DMS53 (cell line): ENCODE results near the gene NCKAP5L.
"Not testable (repeated sequence)": the region's sequence is repeated elsewhere in the genome, so short reads cannot be mapped to it uniquely, and the experiment has no call there.

ENCODE experiments used
- DNase-seq: peaks from one replicate; lab custom pipeline; 2025; lab: John Stamatoyannopoulos, UW

The NCKAP5L gene

GRCh38 chr12:49828133-49829091 is at the start of gene NCKAP5L:
TSS of gene NCKAP5L (minus strand) at chr12:49828413. CDS start at chr12:49804044, 24,369 bp downstream.
- DNase-seq = peak; percentile 97

DNA sequence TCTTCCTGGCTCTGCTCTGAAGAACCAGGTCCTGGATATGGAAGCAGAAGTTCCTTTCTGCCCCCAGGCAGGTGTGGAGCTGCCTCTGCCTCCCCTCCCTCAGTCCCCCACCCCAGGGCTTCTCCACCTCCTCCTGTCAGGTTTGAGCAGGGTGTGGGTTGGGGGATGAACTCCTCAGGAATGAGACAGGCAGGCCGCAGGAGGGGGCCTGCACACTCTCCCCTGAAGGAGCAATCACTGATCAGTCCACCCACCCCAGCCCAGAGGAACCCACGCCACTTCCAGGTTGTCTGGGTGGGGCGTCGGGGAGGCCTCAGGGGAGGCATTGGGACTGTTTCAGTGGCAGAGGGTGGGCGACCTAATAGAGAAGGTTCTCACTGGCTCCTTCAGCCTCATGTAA is 48.9 kb upstream of the NCKAP5L start:
- DNase-seq = no peak

DNA sequence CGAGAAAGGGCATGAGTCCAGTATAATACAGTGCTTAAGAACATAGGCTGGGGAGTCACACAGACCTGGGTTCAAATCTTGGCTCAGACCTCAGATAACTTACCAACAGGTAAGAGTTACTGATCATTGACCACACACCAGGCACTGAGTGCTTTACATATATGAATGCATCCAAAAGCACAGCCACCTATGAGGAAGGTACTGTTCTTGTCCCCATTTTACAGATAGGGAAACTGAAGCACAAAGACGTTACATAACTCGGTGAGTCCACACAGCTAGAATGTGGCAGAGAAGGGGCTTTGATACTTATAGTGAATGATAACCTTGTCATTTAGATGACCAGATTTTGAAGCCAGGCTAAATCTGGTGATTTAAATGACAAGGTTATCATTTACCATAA is 47.9 kb upstream of the NCKAP5L start:
- DNase-seq = no peak

DNA sequence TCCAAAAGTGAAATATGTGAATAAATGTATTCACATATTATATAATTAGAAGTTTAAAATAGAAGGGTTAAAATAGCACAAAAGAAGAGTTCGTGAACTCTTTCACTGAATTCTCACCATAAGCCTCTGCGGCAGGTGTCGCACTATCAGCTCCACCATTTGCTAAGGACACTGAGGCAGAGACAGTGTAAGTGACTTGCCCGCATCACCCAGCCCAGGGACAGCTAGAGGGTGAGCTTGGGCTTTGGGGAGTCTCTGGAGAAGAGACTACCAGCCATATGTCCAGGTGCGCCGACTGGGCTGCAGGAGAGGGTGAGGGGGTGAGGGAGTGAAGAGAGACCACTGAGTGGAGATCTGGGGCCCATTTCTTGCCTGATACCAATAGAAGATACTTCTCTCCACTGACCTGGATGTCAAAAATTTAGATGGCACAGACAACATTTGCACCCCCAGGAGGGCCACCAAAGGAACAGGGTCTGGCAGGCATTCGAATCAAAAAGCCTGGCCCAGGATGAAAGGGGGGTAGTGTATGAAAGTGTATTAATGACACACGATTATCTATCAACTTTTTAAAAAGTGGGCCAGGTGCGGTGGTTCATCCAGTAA is 47.0 kb upstream of the NCKAP5L start:
- DNase-seq = no peak

GRCh38 chr12:49874142-49874897 is 46.1 kb upstream of the NCKAP5L start:
- DNase-seq = no peak

DNA sequence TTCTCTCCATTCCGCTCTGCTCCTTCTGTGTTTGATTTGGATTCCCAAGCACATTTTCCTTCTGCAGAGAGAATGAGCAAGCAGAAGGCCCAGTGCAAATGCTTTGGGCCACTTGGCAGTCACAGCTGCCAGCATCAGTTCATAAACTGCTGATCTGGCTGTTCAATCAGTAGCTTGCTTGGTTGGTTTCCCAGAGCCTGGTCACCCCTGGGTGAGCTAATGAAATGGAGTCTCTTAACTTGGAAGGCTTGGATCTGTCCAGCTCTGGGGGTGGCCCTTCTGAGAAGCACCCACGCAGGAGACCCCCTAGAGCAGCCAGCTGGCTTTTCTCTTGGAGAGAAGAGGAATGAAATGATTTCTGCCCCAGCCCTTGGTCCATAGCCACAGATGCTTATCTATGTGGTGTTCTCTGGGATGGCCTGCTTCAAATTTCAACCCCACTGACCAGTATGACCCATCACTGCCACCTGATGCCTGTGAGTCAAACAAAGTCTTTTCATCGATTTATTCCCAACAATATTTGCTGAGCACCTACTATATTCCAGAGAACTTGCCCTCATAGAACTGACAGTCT is 45.2 kb upstream of the NCKAP5L start:
- DNase-seq = no peak

- no peak for DNase-seq
These were observed 44.6 kb upstream of the NCKAP5L start for GRCh38 chr12:49872781-49873181.

DNA sequence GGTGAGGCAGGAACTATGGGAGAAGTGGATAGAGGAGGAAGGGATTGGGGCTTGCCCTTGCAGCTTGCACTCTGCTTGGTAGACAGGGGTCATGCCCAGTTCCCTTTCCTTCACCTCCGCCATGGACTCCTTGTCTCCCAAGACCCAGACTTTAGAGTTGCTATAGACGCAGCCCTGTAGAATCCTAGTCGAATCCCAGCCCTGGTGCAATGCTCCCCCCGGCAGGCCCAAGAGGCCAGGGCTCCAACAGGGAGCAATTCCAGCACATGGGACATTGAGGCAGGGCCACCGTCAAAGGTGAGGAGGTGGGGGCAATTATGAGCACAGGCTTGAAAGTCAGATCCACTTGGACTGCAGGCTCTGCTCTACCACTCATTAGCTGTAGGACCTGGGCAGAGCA is 44.2 kb upstream of the NCKAP5L start:
- DNase-seq = no peak

DNA sequence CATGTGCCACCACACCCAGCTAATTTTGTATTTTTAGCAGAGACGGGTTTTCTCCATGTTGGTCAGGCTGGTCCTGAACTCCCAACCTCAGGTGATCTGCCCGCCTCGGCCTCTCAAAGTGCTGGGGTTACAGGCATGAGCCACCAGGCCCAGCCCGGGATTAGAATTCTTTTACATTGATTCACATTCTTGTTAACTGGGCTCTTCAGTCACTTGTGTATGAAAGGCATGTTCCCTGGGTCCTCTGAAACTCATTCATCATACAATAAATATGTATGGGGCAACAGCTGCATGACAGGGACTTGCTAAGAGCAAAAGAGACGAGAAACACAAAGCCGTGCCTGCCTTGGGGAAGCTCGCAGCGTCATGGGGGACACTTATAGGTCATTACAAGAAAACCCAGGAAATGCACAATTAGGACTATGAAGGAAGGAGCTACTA is 43.6 kb upstream of the NCKAP5L start:
- not testable (repeated sequence) for DNase-seq

DNA sequence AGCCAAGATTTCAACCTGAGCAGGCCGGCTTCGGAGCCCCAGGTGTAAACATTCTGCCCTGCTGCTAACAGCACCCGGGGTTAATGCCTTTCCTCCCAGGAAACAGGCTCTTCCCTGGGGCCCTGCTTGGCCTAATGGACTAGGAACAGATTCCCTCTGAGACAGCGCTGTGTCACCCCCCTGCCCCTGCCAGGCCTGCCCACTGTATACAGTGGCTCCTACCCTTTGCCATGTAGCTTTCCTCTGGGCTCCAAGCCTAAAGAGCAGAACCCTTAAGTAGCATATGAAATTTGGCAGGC is 43.0 kb upstream of the NCKAP5L start:
- no peak for DNase-seq

DNA sequence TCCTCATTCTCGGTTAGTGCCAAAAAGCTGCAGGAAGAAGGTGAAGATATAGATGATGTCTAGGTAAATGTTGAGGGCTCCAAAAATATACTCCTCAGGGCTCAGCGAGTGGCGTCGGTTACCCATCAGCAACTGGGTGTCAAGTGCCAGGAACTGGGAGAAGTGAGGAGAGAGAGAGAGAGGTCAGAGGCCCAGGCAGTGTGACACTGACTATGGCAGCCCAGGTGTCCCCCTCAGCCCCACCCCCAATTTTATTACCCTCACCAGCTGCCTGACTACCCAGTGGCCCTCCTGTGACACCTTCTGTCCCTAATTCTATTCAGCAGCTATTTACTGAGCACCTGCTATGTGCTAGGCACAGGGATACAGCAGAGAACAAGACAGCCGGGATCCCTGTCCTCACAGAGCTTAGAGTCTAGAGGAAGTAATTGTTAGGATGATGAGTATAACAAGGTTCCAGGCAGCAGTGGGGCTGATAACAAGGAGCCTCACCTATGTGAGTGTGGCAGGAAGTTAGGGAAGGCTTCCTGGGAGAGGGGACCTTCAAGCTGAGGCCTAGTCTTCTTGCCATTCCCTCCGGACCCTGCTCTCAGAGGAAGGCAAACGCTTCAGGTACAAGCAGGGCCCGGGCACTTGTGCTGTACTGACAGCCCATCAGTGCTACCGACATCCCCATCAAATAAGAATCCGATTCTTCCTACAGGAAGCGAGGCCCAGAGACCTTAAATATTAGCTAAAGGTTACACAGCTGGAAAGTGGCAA is 42.5 kb upstream of the NCKAP5L start:
- DNase-seq = no peak

GRCh38 chr12:49869816-49870500 is 41.7 kb upstream of the NCKAP5L start:
- no peak for DNase-seq

DNA sequence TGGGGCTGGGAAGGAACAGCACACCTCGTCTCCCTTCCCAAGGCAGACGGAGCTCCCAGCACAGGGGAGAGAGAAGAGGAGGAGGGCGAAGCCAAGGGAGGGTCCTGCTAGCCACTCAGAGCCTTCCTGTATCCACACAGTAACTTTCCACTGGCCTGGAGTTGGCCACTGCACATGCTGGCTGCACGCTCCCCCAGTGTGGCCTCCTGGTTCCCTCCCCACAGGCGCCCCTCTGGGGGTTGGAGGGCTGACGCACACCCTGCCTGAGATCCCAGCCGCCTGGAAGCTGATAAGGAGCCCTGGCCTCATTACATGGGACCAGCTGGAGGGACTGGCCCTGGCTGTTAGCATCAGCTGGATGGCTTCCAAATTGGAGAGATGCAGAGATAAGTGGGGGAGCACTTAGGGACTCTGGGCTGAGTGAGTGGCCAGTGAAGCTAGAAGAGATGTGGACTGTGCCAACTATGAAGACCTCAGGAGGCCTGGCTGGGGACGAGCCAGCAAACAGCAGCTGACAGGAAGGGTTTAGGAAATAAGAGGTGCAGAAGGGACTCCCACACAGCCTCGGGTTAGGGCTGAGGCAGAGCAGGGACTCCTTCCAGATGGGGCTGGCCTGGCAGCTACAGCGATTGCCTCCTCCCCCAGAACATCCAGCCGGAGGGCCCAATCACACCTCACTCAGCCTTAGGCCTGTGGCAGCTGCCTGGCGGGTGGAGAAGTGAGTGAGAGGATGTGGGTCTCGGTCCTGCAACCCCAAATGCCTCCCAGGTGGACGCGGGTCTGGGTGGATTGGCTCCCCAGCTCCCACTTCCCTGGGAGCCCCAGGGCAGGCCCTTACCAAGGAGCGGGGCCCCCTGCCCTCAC is 41.0 kb upstream of the NCKAP5L start:
- DNase-seq = no peak

DNA sequence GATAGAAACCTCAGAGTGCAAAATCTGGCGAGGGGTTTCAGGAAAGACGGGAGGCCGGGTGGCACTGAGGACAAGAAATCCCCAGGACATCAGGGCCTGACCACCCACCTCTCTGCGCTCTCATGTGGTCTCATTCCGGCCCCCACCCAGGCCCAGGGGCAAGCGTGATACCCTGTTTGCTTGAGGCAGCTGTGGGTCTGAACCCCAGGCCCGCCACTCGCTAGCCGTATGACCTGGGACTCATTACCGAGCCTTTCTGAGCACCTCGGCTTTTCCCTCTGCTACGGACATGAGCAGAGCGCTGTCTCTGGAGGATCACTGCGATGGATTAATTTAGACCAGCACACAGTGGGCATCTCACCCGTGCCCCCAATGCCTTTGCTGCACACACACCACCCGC is 40.2 kb upstream of the NCKAP5L start:
- DNase-seq = no peak

- no peak for DNase-seq
These were observed 39.5 kb upstream of the NCKAP5L start for GRCh38 chr12:49867570-49868341.

- DNase-seq = peak; percentile 75
These were observed 38.8 kb upstream of the NCKAP5L start for GRCh38 chr12:49866859-49867569.

GRCh38 chr12:49865782-49866135 is 37.5 kb upstream of the NCKAP5L start:
- DNase-seq = no peak

GRCh38 chr12:49865109-49865781 is 37.0 kb upstream of the NCKAP5L start:
- no peak for DNase-seq
